ENCODE results near the gene GRIN3A.
"Not testable (repeated sequence)": the region's sequence is repeated elsewhere in the genome, so short reads cannot be mapped to it uniquely, and the experiment has no call there.

Gene GRIN3A

DNA sequence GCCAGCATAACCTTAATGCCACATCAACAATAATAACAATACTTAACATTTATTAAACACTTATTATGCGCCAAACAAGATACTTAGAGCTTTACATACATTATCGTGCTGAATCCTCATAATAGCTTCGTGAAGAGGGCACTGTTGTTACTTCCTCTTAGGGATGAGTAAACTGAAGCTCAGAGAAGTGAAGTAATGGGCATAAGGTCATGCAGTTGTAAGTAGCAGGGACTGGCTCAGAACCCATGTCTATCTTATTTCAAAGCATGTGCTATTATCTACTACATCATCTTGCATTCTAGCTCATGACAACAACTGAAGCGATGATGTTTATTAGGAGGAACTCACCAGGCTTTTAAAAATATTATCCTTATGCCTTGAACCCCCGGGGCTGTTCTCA lies 108.8 kb downstream of the GRIN3A start:
- DNase-seq, result no peak

DNA sequence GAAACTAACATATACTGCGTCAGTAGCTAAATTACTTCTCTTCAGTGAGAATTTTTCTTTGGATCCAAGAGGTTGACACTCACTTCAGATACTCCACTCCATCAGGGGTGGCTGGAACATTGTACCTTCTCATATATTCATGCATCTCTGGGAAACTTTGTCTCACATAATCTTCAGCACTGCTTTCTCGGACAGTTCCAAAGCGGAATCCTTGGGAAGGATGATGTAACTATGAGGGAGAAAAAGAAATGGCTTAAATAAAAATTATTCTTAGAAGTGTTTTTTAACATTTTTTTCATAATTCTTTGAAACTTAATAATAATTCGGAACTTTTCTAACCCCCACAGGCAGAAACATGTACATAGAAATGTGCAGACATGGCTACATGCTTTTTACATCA lies 110.3 kb downstream of the GRIN3A start:
- no peak for DNase-seq

GRCh38 chr9:101626295-101626694 lies 112.2 kb downstream of the GRIN3A start:
- no peak for DNase-seq

DNA sequence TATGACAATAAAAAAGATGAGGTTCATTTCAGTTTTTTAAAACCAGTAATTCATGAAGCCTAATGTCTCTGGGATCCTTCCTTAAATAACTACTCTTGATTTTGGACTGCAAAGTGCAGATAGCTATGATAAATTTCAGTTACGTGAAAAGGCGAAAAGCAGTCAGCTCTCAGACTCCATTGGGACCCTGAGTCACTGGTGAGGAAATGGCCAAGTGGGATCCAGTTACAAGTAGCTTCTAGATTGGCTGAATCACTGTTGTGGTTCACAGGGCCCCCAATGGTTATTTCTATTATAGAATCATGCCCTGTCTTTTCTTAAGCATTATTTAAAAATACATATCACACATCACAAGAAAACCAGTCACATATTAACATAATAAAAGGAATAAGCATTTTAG lies 112.6 kb downstream of the GRIN3A start:
- no peak for DNase-seq

DNA sequence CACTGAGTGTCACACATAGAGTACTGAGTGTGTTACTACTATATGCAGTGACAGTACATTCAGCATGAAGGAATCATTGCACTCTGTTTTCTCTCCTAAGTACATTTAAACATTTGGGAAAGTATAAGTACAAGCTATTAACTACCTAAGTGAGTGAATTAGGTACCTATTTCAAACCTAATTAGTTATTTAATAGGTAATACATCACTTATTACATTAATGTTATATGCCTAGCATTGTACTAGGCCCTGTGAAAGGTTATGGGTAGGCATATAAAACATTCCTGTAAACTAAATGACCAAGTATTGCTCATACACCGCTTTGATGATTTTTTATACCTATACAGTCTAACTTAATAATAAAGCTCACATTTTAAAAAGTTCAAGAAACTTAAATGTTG lies 118.0 kb downstream of the GRIN3A start:
- no peak for DNase-seq

GRCh38 chr9:101618698-101619097 lies 119.7 kb downstream of the GRIN3A start:
- no peak for DNase-seq

- DNase-seq, result no peak
These were observed 132.9 kb downstream of the GRIN3A start for GRCh38 chr9:101605547-101605946.

DNA sequence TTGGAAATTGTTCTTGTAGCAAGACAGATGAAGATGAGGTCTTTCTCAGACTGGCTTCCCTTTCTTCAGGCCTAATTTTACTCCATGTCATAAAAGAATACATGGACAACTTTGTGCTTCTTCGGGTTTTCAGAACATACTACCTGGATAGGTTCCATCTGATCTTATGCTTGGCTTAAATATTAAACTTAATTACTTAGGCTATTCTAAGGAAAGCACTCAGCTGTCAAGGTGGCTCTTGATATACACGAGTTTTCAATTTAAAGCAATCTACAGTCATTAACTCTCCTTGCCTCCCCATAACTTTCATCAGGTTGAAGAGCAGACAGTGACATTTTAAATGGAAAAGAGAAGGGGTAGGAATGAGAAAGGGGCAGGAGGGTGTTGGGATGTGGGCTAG lies 134.2 kb downstream of the GRIN3A start:
- no peak for DNase-seq

DNA sequence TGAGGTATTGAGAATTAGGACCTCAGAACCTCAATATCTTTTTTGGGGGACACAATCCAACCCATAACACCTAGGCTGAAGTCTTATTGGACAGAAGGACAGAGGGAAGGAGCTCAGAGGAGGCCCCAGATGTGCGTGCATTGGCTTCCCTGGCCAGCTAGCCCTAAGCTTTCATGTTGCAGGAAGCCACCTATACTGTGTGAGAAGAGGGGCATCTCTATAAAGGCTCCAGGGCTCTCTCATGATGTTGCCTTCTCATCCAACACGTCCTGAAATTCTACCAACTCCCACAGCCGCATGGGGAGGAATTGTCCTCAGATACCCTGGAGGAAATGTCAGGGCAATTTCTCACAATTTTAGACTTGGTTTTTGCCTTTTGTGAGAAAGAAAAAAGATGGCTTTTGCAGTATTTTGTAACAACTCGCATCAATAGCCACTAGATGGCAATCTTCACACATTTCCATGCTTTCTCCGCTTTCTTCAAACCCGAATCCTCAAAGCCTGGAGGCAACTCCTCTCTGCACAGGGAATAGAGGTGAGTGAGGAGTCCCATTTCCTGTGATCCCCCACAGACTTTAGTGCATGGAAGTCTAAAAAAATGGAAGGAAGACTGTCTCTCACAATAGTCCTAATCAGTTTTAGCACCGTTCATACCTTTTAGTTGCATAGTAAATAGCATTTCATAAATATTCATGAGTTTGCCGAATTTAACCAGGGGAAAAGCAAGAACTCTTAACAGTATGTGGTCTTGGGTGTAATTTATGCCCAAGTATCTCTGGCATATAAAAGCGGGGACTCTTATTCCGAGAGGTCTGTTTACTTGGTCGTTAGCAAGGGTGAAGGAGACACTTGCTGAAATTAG lies 136.3 kb downstream of the GRIN3A start:
- DNase-seq, result no peak

DNA sequence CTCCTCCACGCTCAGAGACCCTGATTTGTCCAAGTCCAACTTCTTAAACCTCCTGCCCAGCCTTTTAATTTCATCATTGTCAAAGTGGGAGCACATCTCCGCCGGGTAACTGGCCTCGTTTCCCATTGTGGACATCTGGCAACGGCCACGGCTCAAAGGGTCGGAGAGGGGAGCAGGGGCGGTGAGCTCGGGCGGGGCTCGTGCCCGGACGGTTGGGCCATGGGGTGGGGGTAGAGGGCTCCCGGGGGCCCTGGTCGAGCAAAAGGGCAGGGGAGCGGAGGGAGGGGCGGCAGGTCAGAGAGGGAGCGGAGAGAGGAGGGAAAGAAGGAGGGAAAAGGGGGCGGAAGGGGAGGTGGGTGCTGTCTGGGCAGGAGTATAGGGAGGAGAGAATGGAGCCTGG lies 143.7 kb downstream of the GRIN3A start, which contains the start of gene PPP3R2:
Gene PPP3R2, minus strand, starts transcription at position 174 of the 400 bp plus-strand sequence. Its CDS starts 48 bp downstream, at position 126.
- no peak for DNase-seq

- DNase-seq, result no peak
These were observed 145.1 kb downstream of the GRIN3A start for GRCh38 chr9:101593345-101593744.

DNA sequence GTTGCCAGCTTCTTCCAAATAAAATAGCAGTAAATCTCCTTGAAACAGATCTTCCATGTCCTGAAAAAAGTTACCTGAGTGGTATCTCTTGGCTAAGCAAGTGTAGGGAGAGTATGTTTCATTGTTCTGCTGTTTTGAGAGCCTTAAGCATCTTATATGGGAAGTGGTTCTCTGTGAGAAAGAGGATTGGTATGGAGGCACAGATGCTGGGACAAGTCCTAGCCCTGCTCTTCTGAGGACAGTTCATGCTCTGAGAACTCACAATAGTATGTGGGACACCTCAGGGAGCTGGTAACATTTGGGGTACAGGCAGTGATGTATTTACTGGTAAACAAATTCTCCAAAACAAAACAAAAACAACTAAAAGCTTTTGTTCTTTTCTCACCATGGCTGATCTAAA lies 145.7 kb downstream of the GRIN3A start:
- DNase-seq, result no peak

DNA sequence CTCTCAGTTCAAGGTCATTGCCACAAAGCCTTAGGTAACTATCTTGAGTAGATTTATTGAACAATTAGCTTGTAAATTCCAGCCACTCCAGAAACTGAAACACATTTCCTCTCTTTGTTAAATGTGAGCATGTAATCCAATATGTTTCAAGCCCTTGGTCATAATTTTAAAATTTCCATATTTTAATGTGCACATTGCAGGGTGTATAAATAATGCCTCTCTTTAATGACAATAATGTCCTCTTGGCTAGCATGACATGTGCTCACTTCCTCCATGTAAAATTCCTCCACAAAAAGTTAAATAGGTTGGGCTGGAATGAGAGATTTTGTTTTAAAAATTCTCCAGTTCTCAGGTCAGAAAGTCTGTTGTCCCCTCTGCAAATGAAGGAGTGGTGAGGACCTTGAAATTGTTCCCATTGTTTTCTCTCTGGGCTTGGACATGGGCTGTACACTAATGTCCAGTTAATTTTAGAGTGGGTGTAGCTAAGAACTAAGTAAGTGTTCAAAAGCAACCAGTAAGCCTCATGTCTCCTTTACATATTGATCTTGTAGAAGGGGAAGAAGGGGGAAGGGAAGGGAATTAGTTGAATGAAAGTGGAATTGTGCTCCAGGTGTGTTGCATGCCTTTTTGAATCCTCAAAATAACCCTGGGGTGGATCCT lies 146.5 kb downstream of the GRIN3A start:
- no peak for DNase-seq

- DNase-seq, result no peak
These were observed 147.5 kb downstream of the GRIN3A start for GRCh38 chr9:101590901-101591300.

DNA sequence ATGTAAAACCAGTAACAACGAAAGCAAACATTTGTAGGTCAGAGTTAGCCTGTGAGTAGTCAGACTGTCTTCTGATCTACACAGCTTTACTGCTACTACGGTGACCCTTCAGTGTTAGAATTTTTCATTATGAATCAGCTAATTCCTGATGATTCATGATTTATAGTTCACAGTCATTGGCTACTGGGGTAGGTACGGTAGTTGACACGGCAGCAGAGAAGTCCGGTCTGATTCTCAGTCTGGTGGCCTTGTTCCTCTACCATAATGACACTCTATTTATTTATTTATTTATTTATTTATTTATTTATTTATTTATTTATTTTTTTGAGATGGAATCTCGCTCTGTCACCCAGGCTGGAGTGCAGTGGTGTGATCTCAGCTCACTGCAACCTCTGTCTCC lies 148.4 kb downstream of the GRIN3A start:
- not testable (repeated sequence) for DNase-seq

DNA sequence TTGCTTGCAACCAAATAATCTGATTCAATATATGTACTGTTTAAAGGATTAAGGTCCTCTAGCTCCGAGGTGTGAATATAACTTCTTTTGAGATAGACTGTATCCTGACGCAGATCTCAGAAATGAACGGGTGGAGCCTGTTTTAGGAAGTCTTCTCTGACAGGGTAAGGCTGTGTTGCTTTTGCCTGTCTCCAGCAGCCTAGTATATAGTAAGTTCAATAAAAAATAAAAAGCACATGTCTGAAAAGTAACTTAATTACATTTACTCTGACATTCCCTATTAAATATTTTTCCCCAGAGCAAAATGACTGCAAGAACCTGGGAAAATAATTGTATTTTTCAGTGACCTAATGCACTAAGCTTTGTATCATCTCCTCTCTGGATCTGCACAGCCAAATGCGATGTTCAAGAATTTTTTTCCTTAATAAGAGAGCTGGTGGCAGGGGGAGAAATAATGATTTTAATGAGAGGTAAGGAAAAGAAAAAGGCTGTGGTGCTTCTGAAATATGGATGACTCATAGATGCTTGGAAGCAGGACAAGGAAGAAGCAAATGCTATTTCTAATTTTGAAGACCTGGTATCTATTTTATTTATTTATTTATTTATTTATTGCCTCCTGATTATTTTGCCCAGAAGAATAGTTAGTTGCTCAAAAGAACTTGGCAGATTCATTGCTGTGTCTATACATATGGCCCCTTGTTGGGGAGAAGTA lies 151.0 kb downstream of the GRIN3A start:
- no peak for DNase-seq

GRCh38 chr9:101586651-101587050 lies 151.8 kb downstream of the GRIN3A start:
- no peak for DNase-seq

GRCh38 chr9:101585740-101586139 lies 152.7 kb downstream of the GRIN3A start:
- DNase-seq, result peak; percentile 39

GRCh38 chr9:101582553-101582952 lies 155.9 kb downstream of the GRIN3A start:
- no peak for DNase-seq

DNA sequence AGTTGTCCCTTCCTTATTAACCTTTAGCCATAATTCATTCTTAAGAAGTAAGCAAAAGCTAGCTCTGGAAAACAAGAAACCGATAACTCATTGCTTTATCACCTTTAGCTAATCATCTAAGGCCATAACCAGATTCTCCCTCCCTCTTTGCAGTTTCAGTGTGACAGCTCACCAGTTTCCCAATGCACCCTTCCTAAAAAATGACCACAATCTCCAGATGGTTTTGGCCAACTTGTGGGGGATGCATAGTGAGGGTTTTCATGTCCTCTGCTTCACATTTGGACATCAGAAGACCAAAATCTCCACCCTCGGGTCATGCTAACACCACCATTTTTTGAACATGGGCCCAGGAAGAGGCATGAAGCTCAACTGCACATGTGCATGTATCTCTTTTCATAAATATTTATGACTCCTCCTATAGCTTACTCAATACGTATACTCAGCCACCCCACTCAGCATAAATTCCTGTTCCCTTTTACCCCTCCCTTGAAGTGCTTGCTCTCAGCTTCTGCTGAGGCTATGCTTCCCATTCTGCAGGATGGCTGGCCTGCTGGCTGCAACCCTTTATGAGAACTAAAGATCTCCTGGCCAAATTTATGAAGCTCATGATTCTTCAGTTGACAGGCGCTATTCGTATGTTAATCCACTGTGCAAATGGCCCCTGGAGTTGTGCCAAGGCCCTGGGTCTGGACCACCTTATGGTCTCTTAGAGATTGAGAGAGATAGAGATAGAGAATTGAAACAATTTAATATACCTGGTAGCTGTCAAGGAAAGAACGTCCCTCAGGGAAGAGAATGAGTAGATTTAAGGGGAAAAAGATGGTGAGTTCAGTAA lies 158.5 kb downstream of the GRIN3A start:
- no peak for DNase-seq

DNA sequence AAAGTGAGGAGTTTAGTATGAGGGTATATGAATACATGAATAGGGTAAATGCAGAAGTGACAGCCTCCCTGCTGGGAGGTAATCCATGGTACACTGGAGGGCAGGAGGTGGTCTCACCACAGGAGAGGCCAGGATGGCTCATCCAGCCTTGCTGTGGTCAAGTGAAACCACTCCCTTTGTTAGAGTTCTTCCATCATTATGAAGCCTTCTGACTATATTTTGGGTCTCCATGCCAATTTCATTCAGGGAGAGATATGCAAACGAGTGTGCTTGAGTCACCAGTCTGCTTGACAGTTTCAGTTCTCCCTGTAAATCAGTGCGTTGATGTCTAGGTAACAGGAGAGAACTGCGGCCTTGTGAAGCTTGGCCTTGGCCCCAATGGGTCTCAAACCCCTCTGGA lies 160.1 kb downstream of the GRIN3A start:
- no peak for DNase-seq

DNA sequence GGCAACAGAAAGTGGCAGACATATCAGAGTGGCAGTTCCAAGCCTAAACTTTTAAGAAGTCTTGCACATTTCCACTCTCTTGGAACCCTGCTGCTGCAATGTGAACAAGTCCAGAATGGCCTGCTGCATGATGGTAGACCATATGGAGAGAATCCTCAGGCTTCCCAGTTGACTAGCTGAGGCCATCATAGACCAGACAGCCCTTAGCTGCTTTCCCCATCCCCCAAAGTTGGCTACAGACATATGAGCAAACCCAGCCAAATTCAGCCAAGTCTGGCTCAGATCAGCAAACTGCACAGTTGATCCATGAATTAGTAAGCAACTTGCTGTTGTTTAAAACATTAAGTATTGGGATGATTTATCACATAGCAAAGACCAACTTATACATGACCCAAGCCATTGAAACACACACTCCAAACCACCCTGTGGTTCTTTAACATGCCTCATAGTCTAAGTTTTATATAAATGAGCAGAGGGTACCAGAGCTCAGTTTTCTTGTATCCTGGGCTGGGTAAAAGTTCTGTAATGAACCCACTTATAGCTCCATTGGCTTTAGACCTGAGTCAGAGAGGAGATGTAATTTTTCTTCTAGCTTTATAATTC lies 163.6 kb downstream of the GRIN3A start:
- DNase-seq, result no peak
